ENCODE data around the gene C22orf15.

C22orf15 gene

DNA sequence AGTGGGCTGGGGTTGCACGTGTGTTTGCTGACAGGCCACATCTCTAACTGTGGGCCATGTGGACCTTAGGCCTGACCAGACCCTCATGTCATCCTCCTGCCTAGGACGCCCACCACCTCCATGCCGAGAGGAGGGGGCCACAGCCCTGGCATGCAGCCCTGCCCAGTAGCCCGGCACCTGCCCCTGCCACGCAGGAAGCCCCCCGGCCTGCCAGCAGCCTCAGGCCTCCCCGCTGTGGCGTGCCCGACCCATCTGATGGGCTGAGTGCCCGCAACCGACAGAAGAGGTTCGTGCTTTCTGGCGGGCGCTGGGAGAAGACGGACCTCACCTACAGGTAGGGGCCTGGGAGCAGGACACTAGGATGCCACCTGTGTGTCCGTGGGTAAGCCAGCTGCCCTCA, 16.3 kb downstream of the C22orf15 start:
- H3K27ac ChIP-seq, result no peak overlapping the region
- TF ChIP-seq, protein P1, sequence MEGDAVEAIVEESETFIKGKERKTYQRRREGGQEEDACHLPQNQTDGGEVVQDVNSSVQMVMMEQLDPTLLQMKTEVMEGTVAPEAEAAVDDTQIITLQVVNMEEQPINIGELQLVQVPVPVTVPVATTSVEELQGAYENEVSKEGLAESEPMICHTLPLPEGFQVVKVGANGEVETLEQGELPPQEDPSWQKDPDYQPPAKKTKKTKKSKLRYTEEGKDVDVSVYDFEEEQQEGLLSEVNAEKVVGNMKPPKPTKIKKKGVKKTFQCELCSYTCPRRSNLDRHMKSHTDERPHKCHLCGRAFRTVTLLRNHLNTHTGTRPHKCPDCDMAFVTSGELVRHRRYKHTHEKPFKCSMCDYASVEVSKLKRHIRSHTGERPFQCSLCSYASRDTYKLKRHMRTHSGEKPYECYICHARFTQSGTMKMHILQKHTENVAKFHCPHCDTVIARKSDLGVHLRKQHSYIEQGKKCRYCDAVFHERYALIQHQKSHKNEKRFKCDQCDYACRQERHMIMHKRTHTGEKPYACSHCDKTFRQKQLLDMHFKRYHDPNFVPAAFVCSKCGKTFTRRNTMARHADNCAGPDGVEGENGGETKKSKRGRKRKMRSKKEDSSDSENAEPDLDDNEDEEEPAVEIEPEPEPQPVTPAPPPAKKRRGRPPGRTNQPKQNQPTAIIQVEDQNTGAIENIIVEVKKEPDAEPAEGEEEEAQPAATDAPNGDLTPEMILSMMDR (IDR thresholded peaks at IDR 0.05), result no peak
- H3K4me3 ChIP-seq, result no peak overlapping the region
- no peak for DNase-seq (ENCODE audit: low spot score)

DNA sequence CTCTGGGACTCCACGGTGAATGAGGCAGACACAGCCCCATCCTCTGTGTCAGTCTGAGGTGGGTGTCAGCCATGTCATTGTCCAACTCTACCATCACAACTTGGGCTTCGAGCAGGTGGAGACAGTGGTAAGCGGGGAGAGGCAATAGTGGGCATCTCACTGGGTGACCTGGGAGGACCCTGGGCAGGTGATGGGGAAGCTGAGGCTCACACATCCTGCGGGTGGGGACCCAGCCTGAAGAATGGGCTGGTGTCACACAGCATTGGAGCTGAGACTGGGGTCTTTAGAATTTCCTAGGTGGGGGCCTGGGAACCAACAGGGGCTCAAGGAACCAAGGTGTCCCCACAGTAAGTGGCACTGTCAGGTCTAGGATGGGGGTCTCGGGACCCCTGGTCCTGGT, 16.9 kb downstream of the C22orf15 start:
- TF ChIP-seq, protein P1 (IDR thresholded peaks at IDR 0.05), result no peak
- no peak overlapping the region for H3K4me3 ChIP-seq
- no peak for DNase-seq (ENCODE audit: low spot score)
- H3K27ac ChIP-seq, result no peak overlapping the region

DNA sequence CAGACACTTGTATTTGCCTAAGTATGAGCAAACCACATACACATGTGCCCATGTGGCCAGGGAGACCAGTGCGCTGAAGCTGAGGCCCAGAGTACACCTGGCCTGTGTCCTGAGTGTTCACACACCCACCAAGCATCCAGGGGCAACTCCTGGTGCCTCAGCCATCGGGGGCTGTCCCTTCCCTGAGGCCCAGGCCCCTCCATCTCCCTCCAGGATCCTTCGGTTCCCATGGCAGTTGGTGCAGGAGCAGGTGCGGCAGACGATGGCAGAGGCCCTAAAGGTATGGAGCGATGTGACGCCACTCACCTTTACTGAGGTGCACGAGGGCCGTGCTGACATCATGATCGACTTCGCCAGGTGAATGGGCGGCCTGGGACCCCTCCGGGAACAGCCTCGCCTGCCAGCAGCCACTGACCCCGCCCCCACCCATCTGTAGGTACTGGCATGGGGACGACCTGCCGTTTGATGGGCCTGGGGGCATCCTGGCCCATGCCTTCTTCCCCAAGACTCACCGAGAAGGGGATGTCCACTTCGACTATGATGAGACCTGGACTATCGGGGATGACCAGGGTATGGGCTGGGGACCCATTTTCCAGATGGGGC, 17.5 kb downstream of the C22orf15 start:
- DNase-seq (ENCODE audit: low spot score), result no peak
- TF ChIP-seq, protein P1 (IDR thresholded peaks at IDR 0.05), result no peak
- H3K4me3 ChIP-seq, result no peak overlapping the region
- H3K27ac ChIP-seq, result no peak overlapping the region

DNA sequence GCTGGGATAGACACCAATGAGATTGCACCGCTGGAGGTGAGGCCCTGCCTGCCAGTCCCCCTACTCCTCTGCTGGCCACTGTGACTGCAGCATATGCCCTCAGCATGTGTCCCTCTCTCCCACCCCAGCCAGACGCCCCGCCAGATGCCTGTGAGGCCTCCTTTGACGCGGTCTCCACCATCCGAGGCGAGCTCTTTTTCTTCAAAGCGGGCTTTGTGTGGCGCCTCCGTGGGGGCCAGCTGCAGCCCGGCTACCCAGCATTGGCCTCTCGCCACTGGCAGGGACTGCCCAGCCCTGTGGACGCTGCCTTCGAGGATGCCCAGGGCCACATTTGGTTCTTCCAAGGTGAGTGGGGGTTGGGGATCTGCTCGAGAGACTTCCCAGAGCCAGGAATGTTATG, 18.3 kb downstream of the C22orf15 start:
- TF ChIP-seq, protein P1 (IDR thresholded peaks at IDR 0.05), result no peak
- no peak for DNase-seq (ENCODE audit: low spot score)
- Histone ChIP-seq H3K27ac (no peak overlapping the region), H3K4me3 (no peak overlapping the region)

DNA sequence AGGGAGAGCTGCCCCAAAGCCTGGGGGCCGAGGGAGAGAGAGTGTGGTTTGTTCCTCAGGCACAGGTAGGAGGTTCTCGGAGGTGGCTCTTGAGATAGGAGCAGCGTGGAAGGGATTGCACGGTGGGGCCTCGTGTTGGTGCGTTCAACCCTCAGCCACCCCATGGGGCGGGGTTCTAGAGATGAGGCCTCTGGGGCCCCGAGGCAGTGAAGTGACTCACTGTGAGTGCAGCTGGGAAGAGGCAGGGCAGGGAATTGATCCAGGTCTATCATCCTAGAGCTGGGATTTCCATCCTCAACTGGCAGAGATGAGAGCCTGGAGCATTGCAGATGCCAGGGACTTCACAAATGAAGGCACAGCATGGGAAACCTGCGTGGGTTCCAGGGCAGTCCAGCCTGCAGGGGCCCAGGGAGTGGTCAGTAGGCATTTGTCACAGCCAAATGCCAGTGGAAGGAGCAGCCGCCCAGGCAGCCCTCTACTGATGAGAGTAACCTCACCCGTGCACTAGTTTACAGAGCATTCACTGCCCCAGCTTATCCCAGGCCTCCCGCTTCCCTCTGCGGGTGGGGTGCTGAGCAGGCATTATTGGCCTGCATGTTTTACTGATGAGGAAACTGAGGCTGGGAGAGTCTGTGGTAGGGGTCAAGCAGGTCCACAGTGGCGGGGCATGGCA, 18.9 kb downstream of the C22orf15 start:
- no peak overlapping the region for H3K4me3 ChIP-seq
- DNase-seq (ENCODE audit: low spot score), result no peak
- TF ChIP-seq, protein P1 (IDR thresholded peaks at IDR 0.05), result no peak
- H3K27ac ChIP-seq, result no peak overlapping the region

DNA sequence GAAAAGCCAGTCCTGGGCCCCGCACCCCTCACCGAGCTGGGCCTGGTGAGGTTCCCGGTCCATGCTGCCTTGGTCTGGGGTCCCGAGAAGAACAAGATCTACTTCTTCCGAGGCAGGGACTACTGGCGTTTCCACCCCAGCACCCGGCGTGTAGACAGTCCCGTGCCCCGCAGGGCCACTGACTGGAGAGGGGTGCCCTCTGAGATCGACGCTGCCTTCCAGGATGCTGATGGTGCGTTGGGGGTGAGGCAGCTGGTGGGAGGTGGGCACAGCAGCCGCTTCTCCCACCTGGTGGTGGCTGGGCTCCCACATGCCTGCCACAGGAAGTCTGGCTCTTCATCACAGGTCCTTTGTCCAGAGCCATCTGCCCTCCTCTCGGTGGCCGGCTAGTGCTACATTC, 19.5 kb downstream of the C22orf15 start:
- Histone ChIP-seq H3K27ac (no peak overlapping the region), H3K4me3 (no peak overlapping the region)
- TF ChIP-seq, protein P1 (IDR thresholded peaks at IDR 0.05), result no peak
- no peak for DNase-seq (ENCODE audit: low spot score)

DNA sequence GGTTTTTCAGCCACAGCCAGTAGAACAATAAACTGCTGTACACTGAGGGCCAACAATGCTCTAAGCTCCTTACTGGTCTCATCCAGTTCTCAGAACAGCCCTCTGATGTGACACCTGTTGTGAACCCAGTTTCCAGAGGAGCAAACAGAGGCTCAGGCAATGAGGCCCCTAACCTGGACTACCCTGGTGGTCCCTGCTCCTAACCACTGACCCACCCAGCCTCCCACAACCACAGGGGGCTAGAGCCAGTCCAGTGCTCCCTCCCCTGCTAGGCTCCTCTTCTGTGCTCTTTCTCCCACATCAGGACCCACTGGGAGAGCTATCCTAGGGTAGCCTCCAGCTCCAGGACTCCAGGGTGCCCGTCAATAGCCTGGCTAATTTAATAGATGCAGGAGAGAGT, 19.9 kb downstream of the C22orf15 start:
- H3K27ac ChIP-seq, result no peak overlapping the region
- DNase-seq (ENCODE audit: low spot score), result no peak
- TF ChIP-seq, protein P1 (IDR thresholded peaks at IDR 0.05), result no peak
- H3K4me3 ChIP-seq, result no peak overlapping the region
